HG03039 (cell line): ENCODE measurements around the gene CTU1.

Experiments
- ATAC-seq: cut with Tn5 transposase; IDR thresholded peaks from one replicate; pipeline ENCODE4 v1.9.1; 2021; ENCODE audit warnings: mild to moderate bottlenecking, moderate library complexity; ENCODE audit not compliant: unreplicated experiment

Gene CTU1

GRCh38 chr19:51135004-51135403, 26.8 kb upstream of the CTU1 start:
- no peak for ATAC-seq

- ATAC-seq = no peak
These were observed 23.8 kb upstream of the CTU1 start for GRCh38 chr19:51131780-51132680.

DNA sequence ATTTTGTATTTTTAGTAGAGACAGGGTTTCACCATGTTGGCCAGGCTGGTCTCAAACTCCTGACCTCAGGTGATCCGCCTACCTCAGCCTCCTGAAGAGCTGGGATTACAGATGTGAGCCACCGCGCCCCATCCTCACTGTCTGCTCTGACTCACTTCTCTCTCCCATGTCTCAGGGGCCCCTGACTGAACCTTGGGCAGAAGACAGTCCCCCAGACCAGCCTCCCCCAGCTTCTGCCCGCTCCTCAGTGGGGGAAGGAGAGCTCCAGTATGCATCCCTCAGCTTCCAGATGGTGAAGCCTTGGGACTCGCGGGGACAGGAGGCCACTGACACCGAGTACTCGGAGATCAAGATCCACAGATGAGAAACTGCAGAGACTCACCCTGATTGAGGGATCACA, 21.5 kb upstream of the CTU1 start:
- no peak for ATAC-seq

- ATAC-seq = no peak
These were observed 20.0 kb upstream of the CTU1 start for GRCh38 chr19:51128227-51128626.

GRCh38 chr19:51127755-51128154, 19.5 kb upstream of the CTU1 start:
- ATAC-seq = no peak

- no peak for ATAC-seq
These were observed 18.8 kb upstream of the CTU1 start for GRCh38 chr19:51127032-51127431.

DNA sequence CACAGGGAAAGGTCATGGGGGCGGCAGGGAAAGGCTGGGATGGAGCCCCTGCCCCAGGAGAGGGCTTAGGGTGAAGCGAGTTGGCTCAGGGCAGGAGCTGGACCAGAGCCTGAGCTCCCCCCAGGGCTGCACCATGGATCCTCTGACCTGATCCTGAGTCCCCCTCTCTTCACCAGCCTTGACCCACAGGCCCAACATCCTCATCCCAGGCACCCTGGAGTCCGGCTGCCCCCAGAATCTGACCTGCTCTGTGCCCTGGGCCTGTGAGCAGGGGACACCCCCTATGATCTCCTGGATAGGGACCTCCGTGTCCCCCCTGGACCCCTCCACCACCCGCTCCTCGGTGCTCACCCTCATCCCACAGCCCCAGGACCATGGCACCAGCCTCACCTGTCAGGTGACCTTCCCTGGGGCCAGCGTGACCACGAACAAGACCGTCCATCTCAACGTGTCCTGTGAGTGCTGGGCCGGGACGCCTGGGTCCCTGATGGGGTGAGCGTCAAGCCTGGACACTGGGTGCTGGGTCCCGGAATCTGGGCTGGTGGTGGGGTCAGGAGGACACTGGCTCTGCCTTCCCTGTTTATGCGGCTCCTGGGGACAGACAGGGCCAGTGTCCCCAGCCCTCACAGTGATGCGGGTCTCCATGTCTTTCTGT, 17.3 kb upstream of the CTU1 start:
- ATAC-seq = no peak

- ATAC-seq = no peak
These were observed 16.5 kb upstream of the CTU1 start, which contains the start of gene SIGLEC9 for GRCh38 chr19:51124729-51125128. TSS of gene SIGLEC9 (plus strand) at chr19:51124906. CDS start at chr19:51124975, 69 bp downstream.

DNA sequence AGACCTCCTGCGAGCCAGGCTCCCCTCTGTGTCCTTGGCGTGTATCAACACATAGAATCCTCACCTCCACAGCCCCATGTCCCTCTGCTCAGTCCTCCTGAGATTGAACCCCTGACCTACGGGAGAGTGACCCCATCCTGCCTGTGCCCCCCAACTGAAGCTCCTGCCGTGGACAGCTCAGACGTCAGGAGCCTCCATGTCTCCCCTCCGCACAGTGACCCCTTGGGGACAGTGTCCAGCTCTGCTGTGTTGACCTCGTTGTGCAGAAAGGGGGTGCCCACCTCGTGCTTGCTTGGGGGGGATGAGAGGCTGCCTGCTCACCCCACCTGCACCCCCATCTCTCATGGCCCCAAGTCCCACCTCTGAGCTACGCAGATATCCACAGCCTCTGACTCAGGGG, 16.0 kb upstream of the CTU1 start:
- ATAC-seq = no peak

- no peak for ATAC-seq
These were observed 15.6 kb upstream of the CTU1 start for GRCh38 chr19:51123802-51124201.

DNA sequence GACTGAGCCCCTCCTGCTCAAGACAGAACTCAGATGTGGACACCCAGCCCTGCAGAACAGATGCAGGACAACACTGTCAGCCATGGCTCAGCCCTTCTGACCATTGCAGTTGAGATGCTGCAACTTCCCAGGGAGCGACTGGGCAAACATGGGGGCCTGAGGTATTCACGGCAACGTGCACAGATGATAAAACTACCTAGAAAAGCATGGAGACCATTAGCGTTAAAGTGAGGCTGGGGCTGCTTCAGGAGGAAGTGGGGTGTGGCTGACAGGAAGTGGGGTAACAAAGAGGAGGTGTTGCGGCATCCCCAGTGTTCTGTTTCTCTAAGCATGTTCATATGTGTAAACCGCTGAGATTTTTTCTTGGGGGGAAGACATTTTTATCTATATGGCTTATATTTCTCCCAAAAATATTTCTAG, 15.2 kb upstream of the CTU1 start:
- no peak for ATAC-seq

DNA sequence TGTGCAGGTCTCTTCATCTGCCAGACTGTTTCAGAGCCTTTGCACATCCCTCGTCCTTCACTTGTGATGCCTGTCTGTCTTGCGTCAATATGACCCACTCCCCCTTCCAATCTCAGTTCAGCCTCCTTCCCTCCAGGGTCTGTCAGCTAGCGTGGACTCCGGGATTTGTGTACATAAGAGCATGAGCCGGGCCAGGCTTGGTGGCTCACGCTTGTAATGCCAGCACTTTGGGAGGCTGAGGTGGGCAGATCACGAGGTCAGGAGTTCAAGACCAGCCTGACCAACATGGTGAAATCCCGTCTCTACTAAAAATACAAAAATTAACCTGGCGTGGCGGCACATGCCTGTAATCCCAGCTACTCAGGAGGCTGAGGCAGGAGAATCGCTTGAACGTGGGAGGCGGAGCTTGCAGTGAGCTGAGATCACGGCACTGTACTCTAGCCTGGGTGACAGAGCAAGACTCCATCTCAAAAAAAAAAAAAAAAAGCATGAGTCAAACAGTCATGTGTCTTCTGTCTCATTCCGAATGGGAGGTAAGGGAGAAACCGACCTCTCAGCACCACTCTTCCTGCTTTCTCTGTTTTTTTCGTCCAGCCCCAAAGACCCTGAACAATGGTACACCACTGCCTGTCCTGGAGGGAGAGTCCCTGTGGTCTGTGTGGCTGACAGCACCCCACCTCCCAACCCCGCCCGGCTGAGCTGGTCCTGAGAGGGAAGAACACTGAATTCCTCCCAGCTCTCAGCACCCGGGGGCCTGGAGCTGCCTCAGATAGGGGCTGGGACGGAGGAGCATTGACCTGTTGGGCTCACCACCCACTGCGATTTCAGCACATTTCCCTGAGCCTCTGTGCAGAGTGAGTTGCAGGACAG, 14.1 kb upstream of the CTU1 start:
- no peak for ATAC-seq

- ATAC-seq = no peak
These were observed 13.0 kb upstream of the CTU1 start for GRCh38 chr19:51121257-51121656.

- no peak for ATAC-seq
These were observed 12.0 kb upstream of the CTU1 start for GRCh38 chr19:51120160-51120559.

- no peak for ATAC-seq
These were observed 11.4 kb upstream of the CTU1 start for GRCh38 chr19:51119611-51120010.

DNA sequence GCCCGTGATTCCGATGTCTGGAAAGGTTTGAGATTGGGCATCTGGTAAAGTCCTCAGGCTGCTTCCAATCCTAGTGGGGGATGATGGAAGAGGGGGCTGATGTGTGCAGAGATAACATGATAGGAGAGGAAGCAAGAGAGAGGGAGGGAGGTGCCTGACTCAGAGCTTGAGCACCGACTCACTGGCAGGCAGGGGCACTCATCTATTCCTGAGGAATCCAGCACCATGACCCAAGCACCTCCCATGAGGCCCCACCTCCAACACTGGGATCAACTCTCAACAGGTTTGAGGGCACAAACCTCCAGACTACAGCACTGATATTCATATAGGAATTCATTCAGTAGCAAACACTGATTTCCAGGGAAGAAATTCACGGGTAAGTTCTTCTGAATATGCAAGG, 10.9 kb upstream of the CTU1 start:
- no peak for ATAC-seq

DNA sequence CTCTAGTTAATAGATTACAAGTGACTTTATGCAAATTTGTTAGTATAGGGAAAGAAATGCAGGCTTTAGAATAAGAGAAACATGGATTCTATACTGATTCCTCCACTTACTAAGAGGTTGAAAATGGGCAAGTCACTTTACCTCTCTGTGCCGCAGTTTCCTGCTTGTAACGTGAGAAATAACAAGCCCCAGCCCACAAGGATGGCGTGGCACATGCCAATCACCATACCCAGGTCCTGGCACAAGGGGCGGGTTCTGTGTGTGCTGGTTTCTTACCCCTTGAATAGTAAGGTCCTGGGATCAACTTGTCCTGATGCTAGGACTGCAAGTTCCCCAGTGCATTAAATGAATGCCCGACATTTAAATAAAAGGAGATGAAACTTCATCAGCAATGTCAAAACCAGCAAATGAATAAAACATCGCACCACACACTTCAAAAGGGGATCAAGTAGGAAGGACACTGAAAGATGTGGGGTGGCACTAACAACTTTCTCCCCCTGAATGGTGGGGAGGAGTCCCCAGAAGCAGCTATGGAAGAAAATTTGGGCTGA, 8.6 kb upstream of the CTU1 start:
- ATAC-seq = no peak

- no peak for ATAC-seq
These were observed 6.0 kb upstream of the CTU1 start for GRCh38 chr19:51114087-51114729.

GRCh38 chr19:51111606-51112005, 3.4 kb upstream of the CTU1 start:
- ATAC-seq = no peak

- no peak for ATAC-seq
These were observed 2.4 kb upstream of the CTU1 start for GRCh38 chr19:51110666-51110971.

DNA sequence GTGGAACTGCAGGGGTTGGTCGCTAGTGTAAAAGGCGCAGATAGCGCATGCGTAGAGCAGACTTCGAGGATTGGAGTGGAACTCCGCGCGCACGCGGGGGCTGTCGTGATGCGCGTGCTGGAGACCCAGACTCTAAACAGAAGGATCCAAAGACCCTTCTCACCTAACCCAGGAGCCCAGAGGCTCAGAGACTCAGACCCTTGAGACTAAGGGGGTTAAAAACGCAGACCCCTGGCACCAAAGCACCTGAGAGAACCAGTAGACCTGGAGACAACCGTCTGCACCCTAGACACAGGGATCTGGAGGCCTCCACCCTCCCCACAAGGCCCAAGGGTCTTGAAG, 567 bp upstream of the CTU1 start:
- peak; percentile 21 for ATAC-seq
